SK-N-SH (cell line): Measurements from ENCODE around the gene DOCK4. TPM values are rescaled to one million over a fixed set of nuclear protein-coding genes. Genes with fewer than 3 reads are reported as not detected.

Source experiments
- CTCF ChIA-PET: fragments of 300-600, 350-600 bp; formaldehyde crosslinking; extraction: SDS; loops from one replicate; lab custom pipeline; 2021; lab: Yijun Ruan, JAX
- POLR2A ChIA-PET: fragments of 350-600 bp; sonication (Branson Sonifier 250); formaldehyde crosslinking; extraction: SDS; loops from one replicate; lab custom pipeline; 2020; ENCODE audit warnings: antibody characterized with exemption, inconsistent platforms; lab: Yijun Ruan, JAX
- DNase-seq: peaks from one replicate; pipeline ENCODE4 v3.0.0; 2012
- H2AFZ ChIP-seq: fragments of 200-600 bp; sonication (generic); 2 replicates; pipeline ENCODE4 v1.8.1; 2016; ENCODE audit warnings: antibody characterized with exemption, mild to moderate bottlenecking, low read depth
- H3F3A ChIP-seq: fragments of 200-600 bp; sonication (generic); replicated peaks from 2 replicates; pipeline ENCODE3; 2016; ENCODE audit warnings: antibody characterized with exemption, mild to moderate bottlenecking; ENCODE audit not compliant: insufficient read depth
- H3K27ac ChIP-seq, 2 experiments: fragments of 200-500 bp in 1 of 2; fragments of 200-600 bp in 1 of 2; sonication (Bioruptor generic) in 1 of 2; sonication (generic), shearing (Covaris generic) in 1 of 2; 2 replicates each; pipeline versions ENCODE4 v1.5.1 to v1.6.1; 2014 to 2016; ENCODE audit warnings: low read depth in 2 of 2, inconsistent platforms in 1 of 2, low read length in 1 of 2, mild to moderate bottlenecking in 1 of 2, mixed read lengths in 1 of 2
- H3K27me3 ChIP-seq: fragments of 200-600 bp; sonication (generic), shearing (Covaris generic); 2 replicates; pipeline ENCODE4 v1.6.1; 2016; ENCODE audit warnings: mixed run types; ENCODE audit not compliant: insufficient read depth
- H3K36me3 ChIP-seq, 2 experiments: fragments of 200-500 bp in 1 of 2; fragments of 200-600 bp in 1 of 2; sonication (Bioruptor generic) in 1 of 2; sonication (generic) in 1 of 2; replicated peaks in 1 of 2; 2 replicates each; pipeline versions ENCODE3 to v1.5.1; 2014 to 2016; ENCODE audit warnings: low read length in 1 of 2, mild to moderate bottlenecking in 1 of 2; ENCODE audit not compliant: insufficient read depth in 2 of 2, control insufficient read depth in 1 of 2
- H3K4me1 ChIP-seq, 2 experiments: fragments of 200-500 bp in 1 of 2; fragments of 200-600 bp in 1 of 2; sonication (Bioruptor generic) in 1 of 2; sonication (generic), shearing (Covaris generic) in 1 of 2; 2 replicates each; pipeline versions ENCODE4 v1.5.1 to v1.6.1; 2014 to 2016; ENCODE audit warnings: low read depth in 1 of 2, low read length in 1 of 2, mixed run types in 1 of 2; ENCODE audit not compliant: insufficient read depth in 2 of 2, control insufficient read depth in 1 of 2
- H3K4me2 ChIP-seq: fragments of 200-600 bp; sonication (generic), shearing (Covaris generic); 2 replicates; pipeline ENCODE4 v1.6.1; 2017; ENCODE audit warnings: mixed run types
- H3K4me3 ChIP-seq, 2 experiments: fragments of 200-500 bp in 1 of 2; fragments of 200-600 bp in 1 of 2; sonication (Bioruptor generic) in 1 of 2; sonication (generic), shearing (Covaris generic) in 1 of 2; 2 replicates each; pipeline versions ENCODE4 v1.5.1 to v1.8.1; 2014 to 2016; ENCODE audit warnings: low read depth in 2 of 2, inconsistent platforms in 1 of 2, low read length in 1 of 2, mild to moderate bottlenecking in 1 of 2, mixed read lengths in 1 of 2, moderate library complexity in 1 of 2
- H3K79me2 ChIP-seq: fragments of 200-600 bp; sonication (generic); 2 replicates; pipeline ENCODE4 v1.8.1; 2017; ENCODE audit warnings: mild to moderate bottlenecking; ENCODE audit not compliant: insufficient read depth
- H3K9ac ChIP-seq: fragments of 200-600 bp; sonication (generic); 2 replicates; pipeline ENCODE4 v1.6.1; 2017; ENCODE audit warnings: mixed run types
- H3K9me2 ChIP-seq: fragments of 200-600 bp; sonication (generic); 2 replicates; pipeline ENCODE4 v1.6.1; 2017; ENCODE audit warnings: mixed run types
- H3K9me3 ChIP-seq: fragments of 200-600 bp; sonication (generic); 2 replicates; pipeline ENCODE4 v1.6.1; 2017; ENCODE audit warnings: mixed run types, mild to moderate bottlenecking, moderate library complexity
- H4K20me1 ChIP-seq: fragments of 200-600 bp; sonication (generic); 2 replicates; pipeline ENCODE4 v1.6.1; 2017; ENCODE audit warnings: mild to moderate bottlenecking, mixed run types; ENCODE audit not compliant: insufficient read depth
- CTCF ChIP-seq: fragments of 200-600 bp; sonication (generic); IDR thresholded peaks from 2 replicates; pipeline ENCODE4 v1.6.1; 2017; ENCODE audit warnings: antibody characterized with exemption, mild to moderate bottlenecking, moderate library complexity
- EP300 ChIP-seq, 2 experiments: IDR thresholded peaks; 2 replicates each; pipeline versions ENCODE4 v1.4.0 to v1.6.1; 2012; ENCODE audit warnings: borderline replicate concordance in 1 of 2, low read depth in 1 of 2, low read length in 1 of 2
- EZH2phosphoT487 ChIP-seq: fragments of 200-600 bp; sonication (generic); IDR thresholded peaks from 2 replicates; pipeline ENCODE4 v1.6.1; 2017; ENCODE audit warnings: low read depth, mixed run types, mild to moderate bottlenecking, antibody characterized with exemption, moderate library complexity, borderline replicate concordance
- FOXJ3 ChIP-seq: sonication (generic); formaldehyde crosslinking; IDR thresholded peaks from 2 replicates; pipeline ENCODE4 v1.5.1; 2020; ENCODE audit warnings: mild to moderate bottlenecking, missing genetic modification reagents
- FOXM1 ChIP-seq: IDR thresholded peaks from 2 replicates; pipeline ENCODE4 v1.4.0; 2012; ENCODE audit warnings: low read depth, mild to moderate bottlenecking
- GATA2 ChIP-seq: sonication (generic); formaldehyde crosslinking; IDR thresholded peaks from 2 replicates; pipeline ENCODE4 v1.5.0; 2020; ENCODE audit warnings: mild to moderate bottlenecking, missing genetic modification reagents
- JUND ChIP-seq: IDR thresholded peaks from 2 replicates; pipeline ENCODE4 v1.4.0; 2012
- MXI1 ChIP-seq: IDR thresholded peaks from 2 replicates; pipeline ENCODE4 v1.6.1; 2012; ENCODE audit warnings: mild to moderate bottlenecking, low read depth, low read length, improper control_type of control experiment
- NFIC ChIP-seq: IDR thresholded peaks from 2 replicates; pipeline ENCODE4 v1.4.0; 2012; ENCODE audit warnings: borderline replicate concordance
- PBX3 ChIP-seq: IDR thresholded peaks from 2 replicates; pipeline ENCODE4; 2012
- RAD21 ChIP-seq: IDR thresholded peaks from 2 replicates; pipeline ENCODE4 v1.6.1; 2012; ENCODE audit warnings: mild to moderate bottlenecking, low read length
- REST ChIP-seq: IDR thresholded peaks from 2 replicates; pipeline ENCODE4 v1.6.1; 2012; ENCODE audit warnings: mild to moderate bottlenecking, low read depth, low read length, moderate library complexity
- RFX5 ChIP-seq: IDR thresholded peaks from 2 replicates; pipeline ENCODE4 v1.6.1; 2012; ENCODE audit warnings: mild to moderate bottlenecking, improper control_type of control experiment, low read length
- RXRA ChIP-seq: IDR thresholded peaks from 2 replicates; pipeline ENCODE4 v1.4.0; 2012; ENCODE audit warnings: low read depth, mild to moderate bottlenecking, borderline replicate concordance
- SMC3 ChIP-seq: IDR thresholded peaks from 2 replicates; pipeline ENCODE4 v1.6.1; 2012; ENCODE audit warnings: low read depth, low read length, improper control_type of control experiment
- TAF1 ChIP-seq: IDR thresholded peaks from 2 replicates; pipeline ENCODE4 v1.6.1; 2012; ENCODE audit warnings: low read depth, mild to moderate bottlenecking, low read length, moderate library complexity, borderline replicate concordance
- TCF12 ChIP-seq: IDR thresholded peaks from 2 replicates; pipeline ENCODE4 v1.4.0; 2012
- USF2 ChIP-seq: fragments of 150-350 bp; IDR thresholded peaks from 2 replicates; pipeline ENCODE4 v1.6.1; 2017; ENCODE audit warnings: antibody characterized with exemption, low read length, low read depth, borderline replicate concordance
- YY1 ChIP-seq: IDR thresholded peaks from 2 replicates; pipeline ENCODE4 v1.4.0; 2012; ENCODE audit warnings: low read depth, mild to moderate bottlenecking
- ZBTB33 ChIP-seq: IDR thresholded peaks from 2 replicates; pipeline ENCODE4 v1.4.0; 2012; ENCODE audit warnings: low read depth, borderline replicate concordance
- WGBS: methylation state at CpG from one replicate; pipeline ENCODE4 v1.1.6; 2017; ENCODE audit warnings: low lambda C conversion rate; 5-methylcytosine and 5-hydroxymethylcytosine counted together
- polyA plus RNA-seq, 3 experiments: library from polyadenylated mRNA; depleted of rRNA; stranded (reverse); fragments of >200 nt; gene quantifications; 2 replicates each; pipeline ENCODE4 v1.2.3, GENCODE V29; 2012

DOCK4 gene
- polyA plus RNA-seq, 1 of the 3 experiments (the other 2 are of a cell fraction): 8.5 TPM

- no peaks in the 10 kb centered on the region for H3K9me2 ChIP-seq
- no peaks in the 10 kb centered on the region for H4K20me1 ChIP-seq
- no peak for DNase-seq
- H3K9me3 ChIP-seq: no peaks in the 10 kb centered on the region
- no peak overlapping the region for H3K4me2 ChIP-seq
- ChIA-PET POLR2A (no interaction called here), CTCF (interaction anchor here (2.2 kb wide), 1 partner anchor 10 kb away, joined by 6 read pairs; no protein-coding TSS in a partner anchor)
- no peak overlapping the region for H3K4me3 ChIP-seq
- no peaks in the 10 kb centered on the region for H3K79me2 ChIP-seq
- peaks cover 3% of the 10 kb centered on the region for H3F3A ChIP-seq
- no peak overlapping the region for H3K27ac ChIP-seq
- no peaks in the 10 kb centered on the region for H3K27me3 ChIP-seq
- H3K9ac ChIP-seq: no peak overlapping the region
- no peak for TF ChIP-seq RXRA
- no peak for TF ChIP-seq JUND
- TF ChIP-seq CTCF: no peak
- no peak for TF ChIP-seq EZH2phosphoT487
- no peak for TF ChIP-seq MXI1
- no peak for TF ChIP-seq REST
- TF ChIP-seq PBX3: no peak
- no peak for TF ChIP-seq YY1
- TF ChIP-seq FOXJ3: no peak
- no peak for TF ChIP-seq SMC3
- TF ChIP-seq USF2: no peak
- TF ChIP-seq EP300 (IDR thresholded peaks at IDR 0.05; ENCODE audit: borderline replicate concordance in 1 of 2, low read depth in 1 of 2, low read length in 1 of 2): no peak
- no peak for TF ChIP-seq RAD21
- no peak for TF ChIP-seq TAF1
- no peak for TF ChIP-seq TCF12
- TF ChIP-seq RFX5: no peak
- TF ChIP-seq NFIC: no peak
- no peak for TF ChIP-seq GATA2
- TF ChIP-seq FOXM1: no peak
- no peak for TF ChIP-seq ZBTB33
- TF ChIP-seq, all 33 proteins: peak for 0
- Histone ChIP-seq H2AFZ (no peak overlapping the region), H3K4me1 (no peaks in the 10 kb centered on the region; a peak in 1 of 4 replicates), H3K36me3 (no peaks in the 10 kb centered on the region)
- 70% methylated on average over 9 of the region's 9 CpGs for WGBS
These were observed 87.3 kb downstream of the DOCK4 start for GRCh38 chr7:112118581-112119566.
